GM12892 (cell line): ENCODE data around the gene MIA3. TPM values are rescaled to one million over a fixed set of nuclear protein-coding genes. Genes with fewer than 3 reads are reported as not detected.

Experiments
- DNase-seq: peaks from one replicate; pipeline ENCODE4 v3.0.0; 2011; ENCODE audit not compliant: insufficient read length
- FAIRE-seq: peaks from 2 replicates; lab custom pipeline; 2011; peaks lifted over from hg19 to GRCh38; lab: Jason Lieb, UNC
- POLR2A ChIP-seq: IDR thresholded peaks from 2 replicates; pipeline ENCODE4 v1.6.1; 2011; ENCODE audit warnings: low read depth, low read length, control low read depth
- POLR2AphosphoS5 ChIP-seq: IDR thresholded peaks from 2 replicates; pipeline ENCODE4 v1.6.1; 2011; ENCODE audit warnings: low read depth, low read length, control low read depth
- TAF1 ChIP-seq: IDR thresholded peaks from 2 replicates; pipeline ENCODE4 v1.6.1; 2011; ENCODE audit warnings: low read depth, mild to moderate bottlenecking, control low read depth, low read length, borderline replicate concordance
- polyA plus RNA-seq: library from polyadenylated mRNA; unstranded; fragments of >200 nt; gene quantifications from one replicate; pipeline ENCODE4 v1.2.1, GENCODE V29; 2012; ENCODE audit warnings: missing spikeins, inconsistent platforms; ENCODE audit not compliant: missing spikeins

Gene MIA3, protein sequence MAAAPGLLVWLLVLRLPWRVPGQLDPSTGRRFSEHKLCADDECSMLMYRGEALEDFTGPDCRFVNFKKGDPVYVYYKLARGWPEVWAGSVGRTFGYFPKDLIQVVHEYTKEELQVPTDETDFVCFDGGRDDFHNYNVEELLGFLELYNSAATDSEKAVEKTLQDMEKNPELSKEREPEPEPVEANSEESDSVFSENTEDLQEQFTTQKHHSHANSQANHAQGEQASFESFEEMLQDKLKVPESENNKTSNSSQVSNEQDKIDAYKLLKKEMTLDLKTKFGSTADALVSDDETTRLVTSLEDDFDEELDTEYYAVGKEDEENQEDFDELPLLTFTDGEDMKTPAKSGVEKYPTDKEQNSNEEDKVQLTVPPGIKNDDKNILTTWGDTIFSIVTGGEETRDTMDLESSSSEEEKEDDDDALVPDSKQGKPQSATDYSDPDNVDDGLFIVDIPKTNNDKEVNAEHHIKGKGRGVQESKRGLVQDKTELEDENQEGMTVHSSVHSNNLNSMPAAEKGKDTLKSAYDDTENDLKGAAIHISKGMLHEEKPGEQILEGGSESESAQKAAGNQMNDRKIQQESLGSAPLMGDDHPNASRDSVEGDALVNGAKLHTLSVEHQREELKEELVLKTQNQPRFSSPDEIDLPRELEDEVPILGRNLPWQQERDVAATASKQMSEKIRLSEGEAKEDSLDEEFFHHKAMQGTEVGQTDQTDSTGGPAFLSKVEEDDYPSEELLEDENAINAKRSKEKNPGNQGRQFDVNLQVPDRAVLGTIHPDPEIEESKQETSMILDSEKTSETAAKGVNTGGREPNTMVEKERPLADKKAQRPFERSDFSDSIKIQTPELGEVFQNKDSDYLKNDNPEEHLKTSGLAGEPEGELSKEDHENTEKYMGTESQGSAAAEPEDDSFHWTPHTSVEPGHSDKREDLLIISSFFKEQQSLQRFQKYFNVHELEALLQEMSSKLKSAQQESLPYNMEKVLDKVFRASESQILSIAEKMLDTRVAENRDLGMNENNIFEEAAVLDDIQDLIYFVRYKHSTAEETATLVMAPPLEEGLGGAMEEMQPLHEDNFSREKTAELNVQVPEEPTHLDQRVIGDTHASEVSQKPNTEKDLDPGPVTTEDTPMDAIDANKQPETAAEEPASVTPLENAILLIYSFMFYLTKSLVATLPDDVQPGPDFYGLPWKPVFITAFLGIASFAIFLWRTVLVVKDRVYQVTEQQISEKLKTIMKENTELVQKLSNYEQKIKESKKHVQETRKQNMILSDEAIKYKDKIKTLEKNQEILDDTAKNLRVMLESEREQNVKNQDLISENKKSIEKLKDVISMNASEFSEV (N-terminal part only)
- 22.2 TPM for polyA plus RNA-seq

- peak; percentile 51 for FAIRE-seq
- DNase-seq, result peak; percentile 80
- TF ChIP-seq POLR2AphosphoS5 (peak; percentile 52; the same call in 1 of the 2 replicates), POLR2A (peak; percentile 69; the same call in 1 of the 2 replicates), TAF1 (peak; percentile 88)
These were observed at the start of gene MIA3 for GRCh38 chr1:222618001-222618879. TSS of gene MIA3 (plus strand) at chr1:222618097. CDS start at chr1:222618111, 14 bp downstream.

GRCh38 chr1:222570837-222571236 is 47.1 kb upstream of the MIA3 start:
- TF ChIP-seq POLR2A (no peak), TAF1 (no peak), POLR2AphosphoS5 (no peak)
- FAIRE-seq (no peak), DNase-seq (no peak)

- FAIRE-seq (no peak), DNase-seq (no peak)
- TF ChIP-seq POLR2AphosphoS5 (no peak), POLR2A (no peak), TAF1 (no peak)
These were observed 38.6 kb upstream of the MIA3 start for GRCh38 chr1:222579316-222579715.

DNA sequence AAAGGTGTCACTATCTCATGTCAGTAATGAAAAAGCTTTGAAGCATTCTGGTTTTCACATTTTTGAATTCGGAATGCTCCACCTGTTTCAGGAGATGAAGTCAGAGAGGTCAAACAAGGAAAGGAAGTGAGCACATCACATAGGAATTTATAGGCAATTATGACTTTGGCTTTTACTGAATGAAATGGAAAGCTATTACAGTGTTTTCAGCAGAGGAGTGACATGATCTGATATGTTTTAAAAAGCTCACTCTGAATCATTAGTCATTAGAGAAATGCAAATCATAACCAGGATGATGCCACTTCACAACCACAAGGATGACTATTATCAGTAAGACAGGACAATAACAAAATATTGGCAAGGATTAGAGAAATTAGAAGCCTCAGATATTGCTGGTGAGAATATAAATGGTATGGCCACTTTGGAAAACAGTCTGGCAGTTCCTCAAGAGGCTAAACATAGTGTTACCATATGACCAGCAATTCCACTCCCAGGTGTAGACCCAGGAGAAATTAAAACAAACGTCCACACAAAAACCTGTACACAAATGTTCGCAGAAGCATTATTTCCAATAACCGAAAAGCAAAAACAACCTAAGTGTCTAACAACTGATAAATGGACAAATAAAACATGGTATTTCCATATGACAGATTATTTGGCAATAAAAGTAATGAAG is 35.7 kb upstream of the MIA3 start:
- peak; percentile 82 for FAIRE-seq
- no peak for DNase-seq
- TF ChIP-seq TAF1 (no peak), POLR2A (no peak), POLR2AphosphoS5 (no peak)

GRCh38 chr1:222583079-222583478 is 34.8 kb upstream of the MIA3 start:
- TF ChIP-seq POLR2A (no peak), TAF1 (no peak), POLR2AphosphoS5 (no peak)
- FAIRE-seq (peak; percentile 42), DNase-seq (no peak)

DNA sequence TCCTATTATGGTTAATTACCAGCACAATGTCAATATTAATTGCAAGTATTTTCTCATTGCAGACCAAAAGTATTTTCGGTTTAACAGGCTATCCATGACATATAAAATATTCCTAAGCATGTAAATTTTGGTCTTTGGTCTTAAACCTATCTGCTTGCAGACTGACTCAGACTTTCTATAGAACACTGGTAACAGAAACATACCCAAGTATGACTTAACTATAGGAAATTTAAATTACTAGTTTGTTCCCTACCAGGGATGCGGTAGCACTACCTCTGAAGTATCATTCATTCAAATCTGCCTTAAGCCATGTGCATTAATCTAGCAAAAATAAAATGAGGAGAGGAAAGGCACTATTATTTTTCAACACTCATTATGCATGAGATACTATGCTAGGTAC is 31.1 kb upstream of the MIA3 start:
- DNase-seq (no peak), FAIRE-seq (no peak)
- TF ChIP-seq POLR2A (no peak), POLR2AphosphoS5 (no peak), TAF1 (no peak)

DNA sequence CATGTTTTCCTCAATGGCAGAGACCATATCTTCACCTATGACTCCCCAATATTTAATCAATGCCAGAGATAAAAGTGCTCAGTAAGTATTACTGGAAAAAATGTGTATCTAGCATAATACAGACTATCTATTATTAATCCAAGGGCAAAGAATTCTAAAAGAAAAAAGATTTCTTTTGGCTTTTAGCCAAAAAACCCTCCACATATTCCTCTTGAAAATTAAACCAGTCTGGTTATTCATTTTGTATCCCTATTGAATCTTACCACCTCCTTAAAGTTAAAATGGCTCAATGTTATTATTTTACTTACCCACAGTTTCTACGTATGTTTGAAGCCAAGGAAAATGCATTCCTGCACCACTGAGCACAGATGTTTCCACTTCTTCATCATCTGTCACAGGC is 29.8 kb upstream of the MIA3 start:
- no peak for DNase-seq
- no peak for TF ChIP-seq POLR2A
- no peak for TF ChIP-seq TAF1
- TF ChIP-seq POLR2AphosphoS5, result no peak
- no peak for FAIRE-seq

GRCh38 chr1:222589462-222590302 is 28.2 kb upstream of the MIA3 start, which contains the start of gene TAF1A:
TSS of gene TAF1A (minus strand) at chr1:222589933.
- peak; percentile 51 for DNase-seq
- TF ChIP-seq TAF1, result no peak; the same call in 1 of the 2 replicates
- TF ChIP-seq POLR2AphosphoS5, result peak; percentile 66
- peak; percentile 67 for TF ChIP-seq POLR2A
- peak; percentile 94 for FAIRE-seq
